ENCODE results near the gene BUD23. TPM values are rescaled to one million over a fixed set of nuclear protein-coding genes. Genes with fewer than 3 reads are reported as not detected.

BUD23 gene
- total RNA-seq, 4 donors from 2014 or later = 43.2 to 51.5 (median 48.6) TPM

- no peaks in the 10 kb centered on the region for H3K9me3 ChIP-seq
- intact Hi-C loops (cut with DNase I) = no loop called here
- no peak for DNase-seq (ENCODE audit: extremely low spot score)
- peaks cover 18 to 81% (median 64%) of the 10 kb centered on the region in 4 donors for H3K36me3 ChIP-seq
- 72% methylated on average over 9 of the region's 15 CpGs for WGBS
- peaks cover 7 to 22% (median 17%) of the 10 kb centered on the region in 4 donors for H3K4me1 ChIP-seq
- no peak overlapping the region for H3K4me3 ChIP-seq
- TF ChIP-seq POLR2A (IDR thresholded peaks at IDR 0.05; ENCODE audit: low read depth) (no peak), POLR2AphosphoS5 (IDR thresholded peaks at IDR 0.05) (no peak), EP300 (IDR thresholded peaks at IDR 0.05) (no peak)
- TF ChIP-seq, protein P1, sequence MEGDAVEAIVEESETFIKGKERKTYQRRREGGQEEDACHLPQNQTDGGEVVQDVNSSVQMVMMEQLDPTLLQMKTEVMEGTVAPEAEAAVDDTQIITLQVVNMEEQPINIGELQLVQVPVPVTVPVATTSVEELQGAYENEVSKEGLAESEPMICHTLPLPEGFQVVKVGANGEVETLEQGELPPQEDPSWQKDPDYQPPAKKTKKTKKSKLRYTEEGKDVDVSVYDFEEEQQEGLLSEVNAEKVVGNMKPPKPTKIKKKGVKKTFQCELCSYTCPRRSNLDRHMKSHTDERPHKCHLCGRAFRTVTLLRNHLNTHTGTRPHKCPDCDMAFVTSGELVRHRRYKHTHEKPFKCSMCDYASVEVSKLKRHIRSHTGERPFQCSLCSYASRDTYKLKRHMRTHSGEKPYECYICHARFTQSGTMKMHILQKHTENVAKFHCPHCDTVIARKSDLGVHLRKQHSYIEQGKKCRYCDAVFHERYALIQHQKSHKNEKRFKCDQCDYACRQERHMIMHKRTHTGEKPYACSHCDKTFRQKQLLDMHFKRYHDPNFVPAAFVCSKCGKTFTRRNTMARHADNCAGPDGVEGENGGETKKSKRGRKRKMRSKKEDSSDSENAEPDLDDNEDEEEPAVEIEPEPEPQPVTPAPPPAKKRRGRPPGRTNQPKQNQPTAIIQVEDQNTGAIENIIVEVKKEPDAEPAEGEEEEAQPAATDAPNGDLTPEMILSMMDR (IDR thresholded peaks at IDR 0.05) = no peak
- H3K27me3 ChIP-seq = no peaks in the 10 kb centered on the region
- H3K27ac ChIP-seq (replicated peaks in 1 of 4) = no peak overlapping the region
Measured at GRCh38 chr7:73700581-73701134, 17.3 kb downstream of the BUD23 start.

DNA sequence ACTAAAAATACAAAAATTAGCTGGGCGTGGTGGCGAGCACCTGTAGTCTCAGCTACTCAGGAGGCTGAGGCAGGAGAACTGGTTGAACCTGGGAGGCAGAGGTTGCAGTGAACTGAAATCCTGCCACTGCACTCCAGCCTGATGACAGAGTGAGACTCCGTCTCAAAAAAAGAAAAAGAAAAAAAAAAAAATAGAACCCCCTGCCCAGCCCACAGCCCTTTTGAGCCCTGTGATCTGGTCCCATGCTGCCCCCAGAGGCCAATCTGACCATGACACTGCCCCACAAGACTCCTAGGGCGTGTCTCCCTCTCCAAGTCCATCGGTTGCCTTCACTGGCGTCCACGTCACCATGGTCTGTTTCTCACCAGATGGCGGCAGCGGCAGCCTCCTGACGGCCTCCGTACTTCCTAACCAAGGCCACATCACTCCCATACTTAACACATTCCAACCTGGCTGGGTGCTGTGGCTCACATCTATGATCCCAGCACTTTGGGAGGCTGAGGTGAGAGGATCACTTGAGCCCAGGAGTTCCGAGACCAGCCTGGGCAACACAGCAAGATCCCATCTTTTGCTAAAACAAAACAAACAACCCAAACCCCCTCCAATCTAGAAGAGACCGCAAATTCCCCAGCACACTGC lies 18.1 kb downstream of the BUD23 start:
- DNase-seq (ENCODE audit: extremely low spot score) = no peak
- H3K36me3 ChIP-seq = peaks cover 18 to 81% (median 56%) of the 10 kb centered on the region in 4 donors
- peaks cover 7 to 22% (median 17%) of the 10 kb centered on the region in 4 donors for H3K4me1 ChIP-seq
- WGBS = 72% methylated on average over 12 of the region's 13 CpGs
- H3K4me3 ChIP-seq = no peak overlapping the region
- H3K27me3 ChIP-seq = no peaks in the 10 kb centered on the region
- no peak overlapping the region for H3K27ac ChIP-seq (replicated peaks in 1 of 4)
- no peaks in the 10 kb centered on the region for H3K9me3 ChIP-seq
- no peak for TF ChIP-seq POLR2A (IDR thresholded peaks at IDR 0.05; ENCODE audit: low read depth)
- no peak for TF ChIP-seq POLR2AphosphoS5 (IDR thresholded peaks at IDR 0.05)
- TF ChIP-seq, protein P1 (IDR thresholded peaks at IDR 0.05) = peak in 2 of 3 experiments; percentile 29 to 62
- TF ChIP-seq EP300 (IDR thresholded peaks at IDR 0.05) = no peak
- intact Hi-C loops (cut with DNase I) = no loop called here

DNA sequence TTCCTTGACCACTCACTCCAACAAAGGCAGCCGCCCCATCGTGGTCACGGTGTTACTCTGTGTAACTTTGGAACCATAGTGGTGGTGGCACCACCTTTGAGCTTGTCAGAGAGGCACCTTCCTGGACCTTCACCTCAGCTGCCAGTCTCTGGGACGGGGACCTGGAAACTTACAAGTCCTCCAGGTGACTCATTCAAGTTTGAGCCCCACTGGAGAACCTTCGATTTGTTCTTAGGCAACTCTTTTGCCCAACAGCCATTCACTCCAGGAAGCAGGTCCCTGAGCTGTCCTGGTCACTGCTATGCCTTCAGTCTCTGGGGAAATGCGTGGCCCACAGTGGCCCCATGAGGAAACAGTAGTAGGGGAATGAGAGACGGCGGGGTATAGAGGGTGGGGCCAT lies 18.8 kb downstream of the BUD23 start:
- intact Hi-C loops (cut with DNase I) = no loop called here
- peaks cover 11 to 81% (median 49%) of the 10 kb centered on the region in 4 donors for H3K36me3 ChIP-seq
- TF ChIP-seq, protein P1 (IDR thresholded peaks at IDR 0.05) = no peak
- TF ChIP-seq EP300 (IDR thresholded peaks at IDR 0.05) (no peak), POLR2AphosphoS5 (IDR thresholded peaks at IDR 0.05) (no peak), POLR2A (IDR thresholded peaks at IDR 0.05; ENCODE audit: low read depth) (no peak)
- no peak overlapping the region for H3K27ac ChIP-seq (replicated peaks in 1 of 4)
- no peak overlapping the region for H3K4me3 ChIP-seq
- H3K4me1 ChIP-seq = peaks cover 7 to 22% (median 17%) of the 10 kb centered on the region in 4 donors
- no peak for DNase-seq (ENCODE audit: extremely low spot score)
- no peaks in the 10 kb centered on the region for H3K27me3 ChIP-seq
- WGBS = 85% methylated on average over 8 of the region's 8 CpGs
- no peaks in the 10 kb centered on the region for H3K9me3 ChIP-seq

- H3K36me3 ChIP-seq = peaks cover 7 to 81% (median 46%) of the 10 kb centered on the region in 4 donors
- H3K9me3 ChIP-seq = no peaks in the 10 kb centered on the region
- H3K27me3 ChIP-seq = no peaks in the 10 kb centered on the region
- WGBS = 94% methylated on average over 11 of the region's 18 CpGs
- TF ChIP-seq EP300 (IDR thresholded peaks at IDR 0.05) (no peak), POLR2AphosphoS5 (IDR thresholded peaks at IDR 0.05) (no peak), POLR2A (IDR thresholded peaks at IDR 0.05; ENCODE audit: low read depth) (no peak)
- TF ChIP-seq, protein P1 (IDR thresholded peaks at IDR 0.05) = no peak
- H3K27ac ChIP-seq (replicated peaks in 1 of 4) = no peak overlapping the region
- DNase-seq (ENCODE audit: extremely low spot score) = no peak
- intact Hi-C loops (cut with DNase I) = no loop called here
- H3K4me3 ChIP-seq = no peak overlapping the region
- H3K4me1 ChIP-seq = peaks cover 7 to 22% (median 17%) of the 10 kb centered on the region in 4 donors
Measured at GRCh38 chr7:73702665-73703064, 19.3 kb downstream of the BUD23 start.

Measured in esophagus muscularis mucosa (tissue), 4 donors.